Ovary (tissue), 9 donors: ENCODE results near the gene PALS2. TPM values are rescaled to one million over a fixed set of nuclear protein-coding genes. Genes with fewer than 3 reads are reported as not detected.

Experiments
- DNase-seq, 5 donors: peaks; one replicate each; pipeline ENCODE4 v3.0.0-alpha.2; 2019 to 2020
- H3K27ac ChIP-seq, 2 donors: fragments of 200-600 bp; one replicate each; pipeline versions ENCODE4 v1.5.1 to v1.8.0; 2019 to 2022
- H3K27me3 ChIP-seq: fragments of 200-600 bp; one replicate; pipeline ENCODE4 v1.8.0; 2022
- H3K36me3 ChIP-seq: fragments of 200-600 bp; sonication (generic); one replicate; pipeline ENCODE4 v1.5.1; 2019
- H3K4me1 ChIP-seq: one replicate; pipeline ENCODE4 v1.8.1; 2013; ENCODE audit warnings: mild to moderate bottlenecking, moderate library complexity; ENCODE audit not compliant: insufficient read depth
- H3K4me3 ChIP-seq: fragments of 200-600 bp; sonication (generic); one replicate; pipeline ENCODE4 v1.5.1; 2017
- H3K9me3 ChIP-seq, 2 donors: fragments of 200-600 bp in 1 of 2; sonication (generic) in 1 of 2; one replicate each; pipeline versions ENCODE4 v1.5.1 to v1.8.1; 2013 to 2019; ENCODE audit warnings: mild to moderate bottlenecking in 1 of 2, moderate library complexity in 1 of 2
- EP300 ChIP-seq: sonication (generic); formaldehyde crosslinking; IDR thresholded peaks from one replicate; pipeline ENCODE4 v1.6.1; 2017; ENCODE audit warnings: antibody characterized with exemption
- POLR2A ChIP-seq: fragments of 450-650 bp; IDR thresholded peaks from one replicate; pipeline ENCODE4 v1.6.1; 2017; ENCODE audit warnings: antibody characterized with exemption, mild to moderate bottlenecking, moderate library complexity
- WGBS, 3 donors: extraction: QIAGEN DNeasy Blood & Tissue Kit in 1 of 3; methylation state at CpG; one replicate each; pipeline versions ENCODE4 v1.1.5 to v1.1.7; 2013 to 2017; 5-methylcytosine and 5-hydroxymethylcytosine counted together
- intact Hi-C, 4 donors: fragments of 100-400 bp; cut with DNase I; formaldehyde crosslinking; loops; one replicate each; pipeline versions ENCODE4 v1.11.0 to v1.15.1; 2022 to 2023
- polyA plus RNA-seq, 2 donors: library from polyadenylated mRNA; stranded (reverse); fragments of 200-250 nt in 1 of 2; fragments of 350-450 nt in 1 of 2; fragmentation: Illumina TruSeq in 1 of 2; extraction: RNeasy Lipid Tissue Mini Kit (QIAGEN cat#74804) in 1 of 2; gene quantifications; one replicate each; pipeline ENCODE4 v1.2.3, GENCODE V29; 2013 to 2014
- total RNA-seq, 7 donors: library from RNA; depleted of rRNA in 2 of 7; stranded (reverse); fragments of >200 nt in 2 of 7; fragmentation: NEBNext Ultra II Directional in 3 of 7; extraction: Animal tissue kit (Norgen Biotek cat#: 25700) in 3 of 7; gene quantifications; one replicate each; pipeline versions ENCODE4 v1.1.0 to v1.2.4, GENCODE V29; 2016 to 2023
- TF ChIP-seq, protein P1 (sequence below), 3 donors: fragments of 450-650 bp in 2 of 3; fragments of 200-600 bp in 1 of 3; IDR thresholded peaks; one replicate each; pipeline versions ENCODE4 v1.5.1 to v1.8.0; 2016 to 2022; ENCODE audit warnings: antibody characterized with exemption in 3 of 3, mild to moderate bottlenecking in 1 of 3
- donor health status: DM: no; HTN: no; CAD: no; lungs with moderate emphysema.
- donor health status: DM: no; HTN: no; CAD: no.
- donor health status: Bipolar disorder and iron deficiency.
- donor health status: DM: yes; HTN: yes; CAD: no.
- donor health status: DM: no; HTN: no; CAD: no.
- donor health status: DM: yes; HTN: yes; CAD: no.

Gene PALS2
- total and polyA plus RNA-seq, 9 donors: 4.9 to 271 (median 57.9) TPM

DNA sequence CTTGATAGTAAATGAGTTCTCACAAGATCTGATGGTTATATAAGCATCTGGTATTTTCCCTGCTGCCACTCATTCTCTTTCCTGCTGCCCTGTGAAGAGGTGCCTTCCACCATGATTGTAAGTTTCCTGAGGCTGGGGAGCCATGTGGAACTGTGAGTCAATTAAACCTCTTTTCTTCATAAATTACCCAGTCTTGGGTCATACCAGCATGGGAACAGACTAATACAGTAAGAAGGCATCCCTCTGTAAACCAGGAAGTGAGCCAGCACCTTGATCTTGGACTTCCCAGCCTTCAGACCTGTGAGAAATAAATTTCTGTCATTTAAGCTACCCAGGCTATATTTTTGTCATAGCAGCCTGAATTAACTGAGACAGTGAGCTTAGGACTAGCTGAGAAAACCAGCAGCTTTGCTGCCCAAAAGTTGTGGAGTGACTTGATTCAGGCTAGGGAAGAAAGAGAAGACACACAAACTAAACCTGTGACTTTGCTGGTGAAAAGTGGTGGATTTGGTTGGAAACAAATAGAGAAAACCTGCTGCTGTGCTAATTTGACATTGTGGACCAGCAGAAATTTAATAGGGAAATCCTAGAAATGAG, 29.7 kb downstream of the PALS2 start:
- Histone ChIP-seq H3K4me3 (no peak overlapping the region), H3K4me1 (no peaks in the 10 kb centered on the region), H3K36me3 (no peaks in the 10 kb centered on the region), H3K9me3 (no peaks in the 10 kb centered on the region), H3K27me3 (no peaks in the 10 kb centered on the region), H3K27ac (no peak overlapping the region)
- DNase-seq: no peak
- TF ChIP-seq EP300: no peak
- TF ChIP-seq, protein P1, sequence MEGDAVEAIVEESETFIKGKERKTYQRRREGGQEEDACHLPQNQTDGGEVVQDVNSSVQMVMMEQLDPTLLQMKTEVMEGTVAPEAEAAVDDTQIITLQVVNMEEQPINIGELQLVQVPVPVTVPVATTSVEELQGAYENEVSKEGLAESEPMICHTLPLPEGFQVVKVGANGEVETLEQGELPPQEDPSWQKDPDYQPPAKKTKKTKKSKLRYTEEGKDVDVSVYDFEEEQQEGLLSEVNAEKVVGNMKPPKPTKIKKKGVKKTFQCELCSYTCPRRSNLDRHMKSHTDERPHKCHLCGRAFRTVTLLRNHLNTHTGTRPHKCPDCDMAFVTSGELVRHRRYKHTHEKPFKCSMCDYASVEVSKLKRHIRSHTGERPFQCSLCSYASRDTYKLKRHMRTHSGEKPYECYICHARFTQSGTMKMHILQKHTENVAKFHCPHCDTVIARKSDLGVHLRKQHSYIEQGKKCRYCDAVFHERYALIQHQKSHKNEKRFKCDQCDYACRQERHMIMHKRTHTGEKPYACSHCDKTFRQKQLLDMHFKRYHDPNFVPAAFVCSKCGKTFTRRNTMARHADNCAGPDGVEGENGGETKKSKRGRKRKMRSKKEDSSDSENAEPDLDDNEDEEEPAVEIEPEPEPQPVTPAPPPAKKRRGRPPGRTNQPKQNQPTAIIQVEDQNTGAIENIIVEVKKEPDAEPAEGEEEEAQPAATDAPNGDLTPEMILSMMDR (IDR thresholded peaks at IDR 0.05): no peak
- TF ChIP-seq POLR2A: no peak
- intact Hi-C loops: no loop called here

DNA sequence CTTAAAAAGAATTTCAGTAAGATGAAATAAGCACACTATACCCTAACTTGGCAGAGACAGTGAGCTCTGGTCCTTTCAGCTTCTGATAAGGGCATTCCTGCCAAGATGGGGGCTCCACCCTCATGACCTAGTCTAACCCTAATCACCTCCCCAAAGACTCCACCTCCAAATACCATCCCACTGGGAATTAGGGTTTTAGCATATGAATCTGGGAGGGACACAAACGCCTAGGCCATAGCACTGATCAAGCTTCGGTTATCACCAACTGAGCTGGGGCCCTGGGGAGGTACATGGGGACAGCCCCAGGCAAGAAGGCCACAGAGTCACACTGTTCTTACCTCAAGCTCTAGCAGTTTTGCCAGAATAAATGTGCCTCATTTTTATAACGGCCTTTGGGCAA, 31.4 kb downstream of the PALS2 start:
- WGBS, 3 donors: 89 to 91% (median 90%) methylated on average over 3 of the region's 3 CpGs
- TF ChIP-seq POLR2A (no peak), EP300 (no peak)
- TF ChIP-seq, protein P1 (IDR thresholded peaks at IDR 0.05): no peak
- H3K9me3 ChIP-seq: no peaks in the 10 kb centered on the region

DNA sequence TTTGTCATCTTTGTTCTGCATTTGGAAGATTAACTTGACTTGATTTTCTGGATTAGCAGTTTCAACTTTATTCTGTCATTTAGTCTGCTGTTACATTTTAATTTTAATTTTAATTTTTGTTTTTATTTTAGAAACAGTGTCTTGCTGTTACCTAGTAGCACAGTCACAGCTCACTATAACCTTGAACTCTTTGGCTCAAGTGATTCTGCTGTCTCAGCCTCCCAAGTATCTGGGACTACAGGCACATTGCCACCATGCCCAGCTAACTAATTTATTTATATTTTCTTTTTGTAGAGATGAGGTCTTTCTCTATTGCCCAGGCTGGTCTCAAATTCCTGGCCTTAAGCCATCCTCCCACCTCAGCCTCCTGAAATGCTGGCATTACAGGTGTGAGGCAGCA, 35.3 kb downstream of the PALS2 start:
- Histone ChIP-seq H3K27me3 (no peaks in the 10 kb centered on the region), H3K27ac (no peak overlapping the region), H3K4me1 (peaks cover 7% of the 10 kb centered on the region), H3K36me3 (no peaks in the 10 kb centered on the region), H3K4me3 (no peak overlapping the region), H3K9me3 (no peaks in the 10 kb centered on the region)
- DNase-seq: peak in 1 of 5 donors; percentile 22
- intact Hi-C loops: no loop called here
- TF ChIP-seq, protein P1 (IDR thresholded peaks at IDR 0.05): no peak
- no peak for TF ChIP-seq POLR2A

More for the DNA sequence above, 31.4 kb downstream of the PALS2 start:
- no peak overlapping the region for H3K4me3 ChIP-seq
- no peak overlapping the region for H3K27ac ChIP-seq
- no peaks in the 10 kb centered on the region for H3K36me3 ChIP-seq
- H3K27me3 ChIP-seq: no peaks in the 10 kb centered on the region
- intact Hi-C loops: no loop called here
- H3K4me1 ChIP-seq: peaks cover 7% of the 10 kb centered on the region
- DNase-seq: no peak

DNA sequence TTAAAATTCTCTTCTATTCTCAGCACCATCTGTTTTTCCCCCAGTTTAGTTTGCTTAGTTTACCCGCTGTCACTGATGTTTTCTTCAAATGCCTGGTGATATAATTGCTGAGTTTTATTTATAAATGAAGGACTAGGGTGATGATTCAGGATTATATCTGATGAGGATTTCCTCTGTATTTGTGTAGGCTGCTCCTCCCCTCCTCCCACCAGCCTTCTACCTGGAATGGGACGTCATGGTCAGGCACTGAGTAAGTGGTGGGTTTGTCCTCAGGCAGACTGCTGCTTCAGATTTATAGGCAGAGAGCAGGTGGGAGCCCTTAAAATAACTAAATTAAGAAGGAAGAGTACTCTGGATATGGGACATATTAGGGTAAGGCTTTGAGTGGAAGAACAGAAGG, 35.8 kb downstream of the PALS2 start:
- 18 to 42% (median 21%) methylated on average over 2 of the region's 2 CpGs for WGBS, 3 donors
- no peaks in the 10 kb centered on the region for H3K27me3 ChIP-seq
- no peaks in the 10 kb centered on the region for H3K9me3 ChIP-seq
- H3K4me3 ChIP-seq: no peak overlapping the region
- H3K4me1 ChIP-seq: peaks cover 7% of the 10 kb centered on the region
- DNase-seq: no peak
- H3K27ac ChIP-seq: no peak overlapping the region
- TF ChIP-seq, protein P1 (IDR thresholded peaks at IDR 0.05): no peak
- no peak for TF ChIP-seq EP300
- no peak for TF ChIP-seq POLR2A
- H3K36me3 ChIP-seq: no peaks in the 10 kb centered on the region
- intact Hi-C loops: no loop called here
